Thyroid gland (tissue), 4 donors: ENCODE measurements around the gene SH3RF2. TPM values are rescaled to one million over a fixed set of nuclear protein-coding genes. Genes with fewer than 3 reads are reported as not detected.

ENCODE experiments used
- DNase-seq, 2 donors: peaks; one replicate each; pipeline ENCODE4 v3.0.0-alpha.2; 2019
- H3K27ac ChIP-seq, 3 donors: fragments of 200-600 bp; sonication (generic); 1 replicate in 2 of 3; 2 replicates in 1 of 3; pipeline ENCODE4 v1.5.1; 2016 to 2019; ENCODE audit warnings: mild to moderate bottlenecking in 1 of 3, moderate library complexity in 1 of 3
- H3K27me3 ChIP-seq: fragments of 200-600 bp; sonication (generic); one replicate; pipeline ENCODE4 v1.5.1; 2019
- H3K36me3 ChIP-seq, 2 donors: fragments of 200-600 bp; sonication (generic); one replicate each; pipeline ENCODE4 v1.5.1; 2016 to 2019
- H3K4me1 ChIP-seq, 2 donors: fragments of 200-600 bp; sonication (generic); one replicate each; pipeline ENCODE4 v1.5.1; 2017 to 2019
- H3K4me3 ChIP-seq, 3 donors: fragments of 200-600 bp; sonication (generic); replicated peaks in 1 of 3; 1 replicate in 2 of 3; 2 replicates in 1 of 3; pipeline ENCODE4 v1.5.1; 2016; ENCODE audit warnings: mild to moderate bottlenecking in 1 of 3
- H3K9me3 ChIP-seq: fragments of 200-600 bp; sonication (generic); one replicate; pipeline ENCODE4 v1.5.1; 2017
- CTCF ChIP-seq, 6 experiments: fragments of 200-600 bp in 3 of 6; fragments of 450-650 bp in 3 of 6; sonication (generic) in 3 of 6; IDR thresholded peaks; one replicate each; pipeline ENCODE4 v1.5.1; 2016 to 2019; ENCODE audit warnings: antibody characterized with exemption in 6 of 6, mild to moderate bottlenecking in 2 of 6, inconsistent platforms in 1 of 6, moderate library complexity in 1 of 6
- POLR2A ChIP-seq, 2 donors: fragments of 450-650 bp; IDR thresholded peaks; one replicate each; pipeline ENCODE4 v1.6.1; 2017; ENCODE audit warnings: antibody characterized with exemption in 2 of 2, mild to moderate bottlenecking in 2 of 2, moderate library complexity in 1 of 2
- WGBS, 2 donors: methylation state at CpG; one replicate each; pipeline ENCODE4 v1.1.5; 2017; 5-methylcytosine and 5-hydroxymethylcytosine counted together
- intact Hi-C: fragments of 100-400 bp; cut with DNase I; formaldehyde crosslinking; loops from one replicate; pipeline ENCODE4 v1.15.1; 2023
- total RNA-seq, 4 donors: library from RNA; depleted of rRNA; stranded (reverse); fragments of >200 nt; gene quantifications; one replicate each; pipeline ENCODE4 v1.2.3, GENCODE V29; 2016

The SH3RF2 gene
- total RNA-seq, 4 donors from 2014 or later: 3.1 to 20.8 (median 14.3) TPM

- H3K4me3 ChIP-seq: no peak overlapping the region
- TF ChIP-seq POLR2A (IDR thresholded peaks at IDR 0.05): no peak
- no peak for TF ChIP-seq CTCF (IDR thresholded peaks at IDR 0.05)
- WGBS, 2 donors: 94 to 95% methylated on average over 3 of the region's 3 CpGs
Measured at GRCh38 chr5:146024034-146024433, 87.7 kb downstream of the SH3RF2 start.

DNA sequence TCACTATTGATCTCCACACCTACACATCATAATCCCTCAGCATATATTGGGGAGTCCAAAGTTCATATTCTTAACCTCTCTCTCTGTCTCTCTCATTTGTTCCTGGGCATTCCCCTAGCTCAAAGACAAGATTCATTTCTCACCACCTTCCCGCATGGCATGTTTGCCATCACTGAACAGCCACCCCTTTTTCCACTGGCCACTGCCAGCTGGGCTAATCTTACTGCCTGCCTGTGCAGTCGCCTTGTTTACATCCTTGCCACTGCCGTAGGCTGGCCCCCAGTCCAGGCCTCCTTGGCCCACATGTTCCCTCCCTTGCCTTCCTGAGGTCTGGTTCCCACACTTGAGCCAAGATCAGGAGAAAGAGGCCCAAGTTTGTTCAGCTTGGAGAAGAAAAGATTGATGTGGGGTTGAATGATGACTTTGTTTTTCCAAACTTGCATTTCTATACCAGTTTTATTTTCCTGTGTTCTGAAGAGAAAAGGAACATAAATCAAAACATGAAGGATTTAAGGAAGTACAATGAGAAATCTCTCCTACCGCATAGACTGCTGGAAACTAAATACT, 88.8 kb downstream of the SH3RF2 start:
- no peaks in the 10 kb centered on the region for H3K9me3 ChIP-seq
- H3K27ac ChIP-seq: no peak overlapping the region
- WGBS, 2 donors: 86 to 90% methylated on average over 4 of the region's 4 CpGs
- H3K4me3 ChIP-seq: no peak overlapping the region
- H3K36me3 ChIP-seq: no peaks in the 10 kb centered on the region
- H3K4me1 ChIP-seq: no peaks in the 10 kb centered on the region
- intact Hi-C loops: no loop called here
- no peaks in the 10 kb centered on the region for H3K27me3 ChIP-seq
- DNase-seq: no peak
- no peak for TF ChIP-seq CTCF (IDR thresholded peaks at IDR 0.05)
- TF ChIP-seq POLR2A (IDR thresholded peaks at IDR 0.05): no peak

More at GRCh38 chr5:146024034-146024433, 87.7 kb downstream of the SH3RF2 start:
- H3K9me3 ChIP-seq: no peaks in the 10 kb centered on the region
- H3K27me3 ChIP-seq: no peaks in the 10 kb centered on the region
- intact Hi-C loops: no loop called here
- H3K4me1 ChIP-seq: no peaks in the 10 kb centered on the region
- H3K27ac ChIP-seq: no peak overlapping the region
- no peak for DNase-seq
- no peaks in the 10 kb centered on the region for H3K36me3 ChIP-seq

DNA sequence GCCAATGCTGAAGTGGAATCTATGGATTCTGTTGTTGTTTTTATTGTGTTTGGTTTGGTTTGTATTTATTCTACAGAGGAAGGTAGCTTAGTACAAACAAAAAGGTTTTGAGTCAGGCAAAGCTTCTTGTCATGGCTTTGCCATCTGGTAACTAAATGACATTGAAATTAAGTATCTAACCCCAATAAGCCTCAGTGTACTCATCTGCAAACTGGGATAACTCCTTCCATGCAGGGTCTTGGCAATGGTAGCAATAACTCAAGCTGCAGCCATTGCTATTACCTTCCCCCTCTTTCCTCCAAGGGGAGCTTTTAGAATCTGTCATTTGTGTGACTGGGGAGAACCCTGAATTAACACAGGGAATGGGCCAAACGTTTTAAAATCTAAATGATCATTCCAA, 89.3 kb downstream of the SH3RF2 start:
- whole genome bisulfite sequencing, 2 donors: 66% methylated on average over 1 of the region's 1 CpG
- Histone ChIP-seq H3K36me3 (no peaks in the 10 kb centered on the region), H3K4me1 (no peaks in the 10 kb centered on the region), H3K27me3 (no peaks in the 10 kb centered on the region), H3K4me3 (no peak overlapping the region), H3K9me3 (no peaks in the 10 kb centered on the region), H3K27ac (no peak overlapping the region)
- no peak for DNase-seq
- TF ChIP-seq CTCF (IDR thresholded peaks at IDR 0.05) (no peak), POLR2A (IDR thresholded peaks at IDR 0.05) (no peak)
- intact Hi-C loops: no loop called here

DNA sequence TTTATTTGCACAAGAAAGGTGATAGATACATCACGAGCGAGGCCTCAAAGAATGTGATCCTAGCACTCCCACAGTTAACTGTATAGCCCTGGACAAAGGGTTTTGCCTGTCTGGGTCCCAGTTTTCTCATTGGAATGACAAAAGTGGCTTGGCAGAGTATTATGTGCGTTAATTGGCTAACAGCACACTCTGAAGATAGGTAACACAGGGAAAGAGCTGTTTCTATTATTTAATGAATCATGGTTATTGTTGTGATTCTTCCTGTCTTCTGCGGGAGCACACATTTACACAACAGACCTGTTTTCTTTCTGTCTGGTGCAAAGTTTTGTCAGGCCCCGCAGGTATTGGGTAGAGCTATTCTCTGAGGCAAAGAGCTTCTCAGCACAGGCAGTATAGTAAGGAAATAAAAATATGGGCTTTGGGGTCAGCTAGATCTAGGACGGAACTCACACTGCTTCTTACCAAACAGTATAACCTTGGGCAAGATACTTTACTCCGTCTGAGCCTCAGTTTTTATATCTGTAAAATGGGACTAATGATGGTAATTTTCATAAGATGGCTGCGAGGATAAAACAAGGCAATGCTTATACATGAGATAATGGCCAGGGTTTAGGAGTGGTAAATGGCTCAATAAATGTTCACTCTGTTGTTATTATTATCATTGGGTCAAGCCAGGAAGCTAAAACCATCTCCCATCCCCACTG, 90.1 kb downstream of the SH3RF2 start:
- Histone ChIP-seq H3K27me3 (no peaks in the 10 kb centered on the region), H3K9me3 (no peaks in the 10 kb centered on the region), H3K36me3 (no peaks in the 10 kb centered on the region), H3K27ac (no peak overlapping the region), H3K4me3 (no peak overlapping the region), H3K4me1 (no peaks in the 10 kb centered on the region)
- WGBS, 2 donors: 90% methylated on average over 8 of the region's 8 CpGs
- DNase-seq: no peak
- TF ChIP-seq POLR2A (IDR thresholded peaks at IDR 0.05): no peak
- TF ChIP-seq CTCF (IDR thresholded peaks at IDR 0.05): no peak
- intact Hi-C loops: no loop called here

DNA sequence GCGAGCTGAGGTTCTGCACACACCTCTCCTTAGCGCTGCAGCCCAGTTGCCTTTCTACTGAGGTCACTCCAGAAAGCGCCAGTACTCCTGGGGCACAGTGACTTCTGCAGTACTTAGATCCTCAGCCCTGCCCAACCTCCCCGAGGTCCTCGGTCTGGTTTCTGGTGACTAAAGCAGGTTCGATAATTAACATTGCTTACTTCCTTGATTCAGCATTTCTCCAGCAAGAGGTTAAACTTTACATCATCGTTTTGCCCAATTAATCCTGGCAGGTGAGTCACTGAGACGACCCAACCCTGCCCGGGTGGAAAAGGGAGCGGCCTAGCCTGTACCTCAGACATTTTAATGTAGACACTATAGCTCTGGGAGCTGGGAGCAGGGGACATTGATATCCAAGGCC, 91.4 kb downstream of the SH3RF2 start:
- Histone ChIP-seq H3K36me3 (no peaks in the 10 kb centered on the region), H3K9me3 (no peaks in the 10 kb centered on the region), H3K27me3 (no peaks in the 10 kb centered on the region), H3K27ac (no peak overlapping the region), H3K4me1 (no peaks in the 10 kb centered on the region), H3K4me3 (no peak overlapping the region)
- WGBS, 2 donors: 83 to 86% methylated on average over 10 of the region's 10 CpGs
- intact Hi-C loops: no loop called here
- DNase-seq: no peak
- TF ChIP-seq CTCF (IDR thresholded peaks at IDR 0.05) (no peak), POLR2A (IDR thresholded peaks at IDR 0.05) (no peak)
